Measurements from ENCODE around the gene TBC1D5. TPM values are rescaled to one million over a fixed set of nuclear protein-coding genes. Genes with fewer than 3 reads are reported as not detected.
"Not testable (repeated sequence)": the region's sequence is repeated elsewhere in the genome, so short reads cannot be mapped to it uniquely, and the experiment has no call there.

The TBC1D5 gene
- total RNA-seq, 2 donors from 2014 or later, result 45.3 to 53.7 TPM

GRCh38 chr3:17355591-17355990 lies 386.8 kb downstream of the TBC1D5 start:
- DNase-seq (ENCODE audit: low spot score), result no peak
- intact Hi-C loops (cut with DNase I), result no loop called here

GRCh38 chr3:17354341-17354740 lies 388.1 kb downstream of the TBC1D5 start:
- intact Hi-C loops (cut with DNase I), result no loop called here
- DNase-seq (ENCODE audit: low spot score), result no peak

- no peak for DNase-seq (ENCODE audit: low spot score)
- intact Hi-C loops (cut with DNase I), result no loop called here
Observed at GRCh38 chr3:17352620-17353019, 389.8 kb downstream of the TBC1D5 start.

DNA sequence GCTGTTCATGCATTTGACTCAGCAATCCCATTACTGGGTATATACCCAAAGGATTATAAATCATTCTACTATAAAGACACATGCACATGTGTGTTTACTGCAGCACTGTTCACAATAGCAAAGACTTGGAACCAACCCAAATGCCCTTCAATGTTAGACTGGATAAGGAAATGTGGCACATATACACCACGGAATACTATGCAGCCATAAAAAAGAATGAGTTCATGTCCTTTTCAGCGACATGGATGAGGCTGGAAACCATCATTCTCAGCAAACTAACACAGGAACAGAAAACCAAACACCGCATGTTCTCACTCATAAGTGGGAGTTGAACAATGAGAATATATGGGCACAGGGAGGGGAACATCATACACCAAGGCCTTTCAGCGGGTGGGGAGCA lies 391.2 kb downstream of the TBC1D5 start:
- DNase-seq (ENCODE audit: low spot score); intact Hi-C loops (cut with DNase I): not testable (repeated sequence)

GRCh38 chr3:17349093-17349492 lies 393.3 kb downstream of the TBC1D5 start:
- intact Hi-C loops (cut with DNase I), result no loop called here
- DNase-seq (ENCODE audit: low spot score), result no peak

- intact Hi-C loops (cut with DNase I), result no loop called here
- DNase-seq (ENCODE audit: low spot score), result no peak
Observed at GRCh38 chr3:17342119-17342518, 400.3 kb downstream of the TBC1D5 start.

DNA sequence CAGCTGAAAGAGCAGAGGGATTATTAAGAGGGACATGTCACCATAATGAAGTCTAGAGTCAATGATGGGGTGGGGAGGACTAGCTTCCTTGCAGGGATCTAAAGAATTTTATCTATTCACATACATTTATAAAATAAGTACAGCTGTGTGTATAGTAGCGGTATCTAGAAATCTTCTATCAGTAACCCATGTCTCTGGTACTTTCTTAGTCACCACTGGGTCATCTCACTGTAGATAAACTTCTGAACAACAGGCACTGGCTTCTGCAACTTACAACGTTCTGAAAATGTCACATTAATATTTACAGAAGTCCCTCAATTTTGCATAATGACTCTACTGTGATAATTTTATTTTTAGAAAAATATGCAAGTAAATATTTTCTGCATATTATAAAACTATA lies 401.7 kb downstream of the TBC1D5 start:
- no peak for DNase-seq (ENCODE audit: low spot score)
- intact Hi-C loops (cut with DNase I), result no loop called here

GRCh38 chr3:17340261-17340660 lies 402.2 kb downstream of the TBC1D5 start:
- DNase-seq (ENCODE audit: low spot score), result no peak
- intact Hi-C loops (cut with DNase I), result no loop called here

DNA sequence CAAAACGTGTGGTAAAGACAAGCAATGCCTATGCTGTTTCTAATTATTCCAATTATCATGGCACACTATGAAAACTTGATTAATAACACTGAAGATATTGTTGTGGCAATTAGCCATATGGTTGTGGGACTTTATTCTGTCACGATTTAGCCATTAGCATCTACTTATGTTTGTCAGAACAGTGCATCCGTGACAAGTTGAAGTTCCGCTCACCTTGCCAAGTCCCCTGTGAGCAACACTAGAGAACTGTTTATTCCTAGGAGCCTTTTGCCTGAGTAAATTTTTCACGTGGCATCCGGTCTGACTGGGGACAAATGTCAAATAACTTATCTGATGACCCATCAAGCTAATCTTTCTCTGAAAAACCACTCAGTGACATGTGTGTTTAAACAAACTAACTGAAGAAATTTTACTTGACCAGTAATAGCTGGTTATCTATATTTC lies 403.3 kb downstream of the TBC1D5 start:
- intact Hi-C loops (cut with DNase I), result no loop called here
- DNase-seq (ENCODE audit: low spot score), result no peak

GRCh38 chr3:17336291-17336690 lies 406.1 kb downstream of the TBC1D5 start:
- DNase-seq (ENCODE audit: low spot score), result no peak
- intact Hi-C loops (cut with DNase I), result no loop called here

DNA sequence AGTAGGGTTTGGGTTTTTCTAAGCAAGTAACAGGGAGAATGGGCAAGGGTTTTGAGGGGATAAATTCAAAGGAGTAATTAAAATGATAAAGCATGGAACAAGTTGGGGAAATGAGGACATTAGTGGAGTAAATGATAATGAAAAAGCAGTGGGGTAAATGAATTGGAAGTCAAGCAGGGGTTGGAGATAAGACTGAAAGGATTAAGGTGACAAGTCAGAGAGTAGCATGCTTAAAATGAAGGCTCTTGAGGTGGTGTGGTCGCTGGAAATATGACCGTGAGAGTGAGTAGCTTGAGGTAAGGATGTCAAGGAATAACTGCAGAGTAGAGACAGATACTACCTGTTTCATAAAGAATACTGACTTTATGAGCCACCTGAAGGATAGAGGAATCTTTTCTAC lies 408.5 kb downstream of the TBC1D5 start:
- intact Hi-C loops (cut with DNase I), result no loop called here
- no peak for DNase-seq (ENCODE audit: low spot score)

GRCh38 chr3:17333446-17333845 lies 409.0 kb downstream of the TBC1D5 start:
- intact Hi-C loops (cut with DNase I), result no loop called here
- DNase-seq (ENCODE audit: low spot score), result no peak

GRCh38 chr3:17330660-17331059 lies 411.8 kb downstream of the TBC1D5 start:
- DNase-seq (ENCODE audit: low spot score), result no peak

GRCh38 chr3:17329927-17330326 lies 412.5 kb downstream of the TBC1D5 start:
- DNase-seq (ENCODE audit: low spot score), result no peak
- intact Hi-C loops (cut with DNase I), result no loop called here

More at GRCh38 chr3:17330660-17331059, 411.8 kb downstream of the TBC1D5 start:
- intact Hi-C loops (cut with DNase I), result no loop called here

DNA sequence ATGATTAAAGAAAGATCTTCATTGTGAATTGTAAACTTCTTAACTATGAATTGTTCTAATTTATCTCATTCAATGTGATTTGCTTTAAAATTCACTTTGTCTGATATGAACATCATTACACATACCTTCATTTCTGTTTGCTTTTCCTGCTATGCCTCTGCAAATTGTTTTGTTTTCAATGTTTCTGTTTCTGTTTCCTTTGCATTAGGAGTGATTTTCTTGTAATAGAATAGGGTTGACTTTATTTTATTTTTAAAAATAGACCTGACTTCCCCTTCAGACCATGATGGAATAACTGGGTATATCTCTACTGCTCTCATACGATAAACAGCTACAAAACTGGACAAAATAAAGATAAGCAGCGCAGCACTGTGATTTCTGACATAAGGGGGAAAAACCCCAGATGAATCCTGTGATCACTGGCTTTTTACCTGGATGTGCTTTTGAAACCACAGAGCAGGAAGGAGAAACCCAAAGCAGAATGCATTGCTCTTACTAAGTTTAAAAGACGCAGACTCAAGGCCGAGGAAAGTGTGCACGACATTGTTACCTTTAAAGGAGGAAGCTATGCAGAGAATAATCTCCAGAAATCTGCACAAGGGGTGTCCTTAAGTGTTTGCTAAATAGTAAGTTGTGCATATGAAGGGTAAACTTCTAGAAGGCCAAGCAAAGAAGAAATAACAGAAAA lies 420.2 kb downstream of the TBC1D5 start:
- DNase-seq (ENCODE audit: low spot score), result no peak
- intact Hi-C loops (cut with DNase I), result no loop called here

DNA sequence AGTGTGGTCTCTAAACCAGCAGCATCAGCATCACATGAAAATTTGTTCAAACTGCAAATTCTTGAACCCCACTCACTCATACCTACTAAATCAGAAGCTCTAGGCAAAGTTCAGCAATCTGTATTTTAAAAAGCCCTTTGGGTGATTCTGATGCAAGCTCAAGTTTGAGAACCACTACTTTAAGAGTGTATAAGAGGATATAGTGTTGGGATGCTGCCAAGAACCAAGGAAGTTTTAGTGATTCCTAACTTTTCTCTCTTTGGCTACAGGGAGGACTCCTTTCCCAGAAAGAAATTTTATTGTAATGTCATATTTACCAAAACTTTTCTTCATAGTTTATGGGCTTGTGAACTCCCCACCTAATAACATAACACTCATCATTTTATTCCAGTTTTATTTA lies 422.2 kb downstream of the TBC1D5 start:
- DNase-seq (ENCODE audit: low spot score), result no peak
- intact Hi-C loops (cut with DNase I), result no loop called here

GRCh38 chr3:17315897-17316296 lies 426.5 kb downstream of the TBC1D5 start:
- no peak for DNase-seq (ENCODE audit: low spot score)
- intact Hi-C loops (cut with DNase I), result no loop called here

- no peak for DNase-seq (ENCODE audit: low spot score)
- intact Hi-C loops (cut with DNase I), result no loop called here
Observed at GRCh38 chr3:17314171-17314570, 428.3 kb downstream of the TBC1D5 start.

GRCh38 chr3:17313746-17314145 lies 428.7 kb downstream of the TBC1D5 start:
- DNase-seq (ENCODE audit: low spot score), result no peak
- intact Hi-C loops (cut with DNase I), result no loop called here

- DNase-seq (ENCODE audit: low spot score), result no peak
- intact Hi-C loops (cut with DNase I), result no loop called here
Observed at GRCh38 chr3:17310983-17311382, 431.4 kb downstream of the TBC1D5 start.

GRCh38 chr3:17307887-17308286 lies 434.5 kb downstream of the TBC1D5 start:
- no peak for DNase-seq (ENCODE audit: low spot score)
- intact Hi-C loops (cut with DNase I), result no loop called here

DNA sequence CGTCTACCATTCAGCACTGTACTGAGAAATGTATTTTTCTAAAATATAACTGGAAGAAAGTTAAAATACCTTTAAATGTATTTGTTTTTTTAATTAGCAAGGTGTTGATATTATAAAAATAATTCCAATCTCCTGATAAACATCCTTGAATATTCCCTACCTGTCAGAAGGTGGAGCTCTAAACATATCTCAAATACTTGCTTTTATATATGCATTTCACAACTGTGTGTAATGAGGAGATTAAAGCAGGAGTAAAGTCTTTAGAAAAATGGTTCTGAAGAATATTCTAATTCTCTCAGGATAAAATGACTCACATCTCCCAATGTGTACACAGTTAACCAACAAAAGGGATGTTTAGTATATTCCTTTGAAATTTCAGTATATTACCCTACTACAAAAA lies 434.9 kb downstream of the TBC1D5 start:
- intact Hi-C loops (cut with DNase I), result no loop called here
- no peak for DNase-seq (ENCODE audit: low spot score)
